ENCODE measurements around the gene RSPH1.

GRCh38 chr21:42544544-42544943, 48.5 kb upstream of the RSPH1 start:
- TF ChIP-seq EZH2 (IDR thresholded peaks at IDR 0.05; ENCODE audit: borderline replicate concordance, low read length): no peak
- TF ChIP-seq CTCF (conservative IDR thresholded peaks at IDR 0.05 in 1 of 2, IDR thresholded peaks at IDR 0.05 in 1 of 2; ENCODE audit: extremely low read depth in 1 of 2, insufficient read depth in 1 of 2, low read depth in 1 of 2, low read length in 2 of 2): no peak
